Measurements from ENCODE around the gene C1QTNF2. TPM values are rescaled to one million over a fixed set of nuclear protein-coding genes. Genes with fewer than 3 reads are reported as not detected.

The C1QTNF2 gene
- total RNA-seq, 3 donors from 2014 or later: 0.43 to 1.5 (median 0.89) TPM

Other genes starting within 250 kb of the C1QTNF2 start
- gene FABP6, start 141.1 kb downstream of the C1QTNF2 start, total RNA-seq: not detected
- 10 to 100 TPM in 2 of 3 donors, 1 to 10 TPM in 1; 8.7 to 32.7 (median 25.0) TPM for gene CCNJL, start 58.1 kb downstream of the C1QTNF2 start, total RNA-seq
- gene FAM200C, start 29.4 kb upstream of the C1QTNF2 start, total RNA-seq: 1 to 10 TPM; 1.7 to 4.3 (median 1.9) TPM
- gene SLU7, start 48.5 kb upstream of the C1QTNF2 start, total RNA-seq: 10 to 100 TPM; 46.4 to 52.3 (median 49.5) TPM
- 10 to 100 TPM in 1 of 3 donors, 1 to 10 TPM in 2; 5.8 to 46.8 (median 9.0) TPM for gene PTTG1, start 51.2 kb upstream of the C1QTNF2 start, total RNA-seq